Upper lobe of left lung (tissue), 4 donors: ENCODE results near the gene DCLK1.

Experiments
- CTCF ChIP-seq, 6 experiments: fragments of 450-650 bp in 4 of 6; fragments of 200-600 bp in 2 of 6; sonication (generic) in 2 of 6; IDR thresholded peaks; one replicate each; pipeline ENCODE4 v1.5.1; 2016 to 2019; ENCODE audit warnings: antibody characterized with exemption in 6 of 6
- POLR2A ChIP-seq, 4 donors: fragments of 450-650 bp; IDR thresholded peaks; one replicate each; pipeline ENCODE4 v1.5.1; 2016 to 2017; ENCODE audit warnings: antibody characterized with exemption in 4 of 4, mild to moderate bottlenecking in 2 of 4
- POLR2AphosphoS5 ChIP-seq, 2 donors: sonication (generic); formaldehyde crosslinking; IDR thresholded peaks; one replicate each; pipeline ENCODE4 v1.5.1; 2017; ENCODE audit warnings: antibody characterized with exemption in 2 of 2

DNA sequence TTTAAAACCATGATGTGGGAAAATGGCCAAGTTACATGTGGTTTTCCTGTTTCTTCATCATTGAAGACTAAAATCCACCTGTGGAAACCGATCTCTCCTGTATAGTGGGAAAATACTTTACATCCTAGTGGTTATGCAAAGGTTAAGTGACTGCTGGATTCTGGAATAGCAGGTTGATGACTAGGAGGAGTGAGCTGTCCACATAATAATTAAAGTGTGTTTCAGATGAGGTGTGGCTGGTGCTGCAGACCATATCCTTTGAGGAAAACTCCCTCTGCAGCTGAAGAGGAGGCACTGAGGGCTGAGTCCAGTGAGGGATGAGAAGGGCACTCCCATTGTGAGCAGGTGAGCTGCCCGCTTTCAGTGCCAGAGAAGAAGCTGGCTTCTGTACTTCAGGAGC lies 43.2 kb downstream of the DCLK1 start:
- TF ChIP-seq CTCF (IDR thresholded peaks at IDR 0.05): no peak
- TF ChIP-seq POLR2A (IDR thresholded peaks at IDR 0.05): no peak
- TF ChIP-seq POLR2AphosphoS5 (IDR thresholded peaks at IDR 0.05): no peak
